Measurements from ENCODE around the gene ERMN.

- TF ChIP-seq EZH2 (IDR thresholded peaks at IDR 0.05; ENCODE audit: borderline replicate concordance, insufficient read depth, low read depth, low read length, poor library complexity, severe bottlenecking) = no peak
- TF ChIP-seq CTCF (IDR thresholded peaks at IDR 0.05) = no peak
These were observed 3.2 kb downstream of the ERMN start for GRCh38 chr2:157322432-157322831.
